Esophagus squamous epithelium (tissue), 4 donors: ENCODE measurements around the gene TTC17.

Experiments
- POLR2A ChIP-seq, 4 donors: fragments of 450-650 bp; IDR thresholded peaks; one replicate each; pipeline ENCODE4 v1.6.1; 2017; ENCODE audit warnings: antibody characterized with exemption in 4 of 4, mild to moderate bottlenecking in 4 of 4, moderate library complexity in 3 of 4
- TF ChIP-seq, protein P1 (sequence below), 6 experiments: fragments of 450-650 bp in 4 of 6; fragments of 200-600 bp in 2 of 6; sonication (generic) in 2 of 6; IDR thresholded peaks; one replicate each; pipeline ENCODE4 v1.5.1; 2016 to 2019; ENCODE audit warnings: antibody characterized with exemption in 6 of 6, mild to moderate bottlenecking in 4 of 6, moderate library complexity in 4 of 6

DNA sequence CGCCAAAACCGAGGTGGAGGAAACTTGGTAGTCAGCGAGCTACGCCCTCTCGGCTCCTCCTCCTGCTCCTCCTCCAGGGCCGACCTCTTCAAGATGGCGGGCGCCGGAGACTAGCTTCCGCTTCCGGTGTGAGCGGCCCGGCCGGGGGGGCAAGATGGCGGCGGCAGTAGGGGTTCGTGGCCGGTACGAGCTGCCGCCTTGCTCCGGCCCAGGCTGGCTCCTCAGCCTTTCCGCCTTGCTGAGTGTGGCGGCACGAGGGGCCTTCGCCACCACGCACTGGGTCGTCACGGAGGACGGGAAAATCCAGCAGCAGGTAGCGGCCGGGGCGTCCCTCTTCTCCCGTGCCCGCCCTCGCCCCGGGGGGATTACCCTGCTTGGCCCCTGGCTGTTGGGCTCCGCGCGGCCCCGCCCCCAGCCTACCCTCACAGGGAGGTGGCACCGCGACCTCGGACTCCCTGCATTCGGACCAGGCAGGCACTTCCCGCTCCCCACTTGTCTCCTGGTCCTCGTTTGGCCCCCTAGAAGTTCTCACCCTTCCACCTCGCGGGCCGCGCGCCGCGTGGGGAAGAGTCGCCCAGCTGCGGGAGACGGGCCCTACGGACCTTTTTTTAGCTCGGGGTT is at the start of gene TTC17:
- TF ChIP-seq, protein P1, sequence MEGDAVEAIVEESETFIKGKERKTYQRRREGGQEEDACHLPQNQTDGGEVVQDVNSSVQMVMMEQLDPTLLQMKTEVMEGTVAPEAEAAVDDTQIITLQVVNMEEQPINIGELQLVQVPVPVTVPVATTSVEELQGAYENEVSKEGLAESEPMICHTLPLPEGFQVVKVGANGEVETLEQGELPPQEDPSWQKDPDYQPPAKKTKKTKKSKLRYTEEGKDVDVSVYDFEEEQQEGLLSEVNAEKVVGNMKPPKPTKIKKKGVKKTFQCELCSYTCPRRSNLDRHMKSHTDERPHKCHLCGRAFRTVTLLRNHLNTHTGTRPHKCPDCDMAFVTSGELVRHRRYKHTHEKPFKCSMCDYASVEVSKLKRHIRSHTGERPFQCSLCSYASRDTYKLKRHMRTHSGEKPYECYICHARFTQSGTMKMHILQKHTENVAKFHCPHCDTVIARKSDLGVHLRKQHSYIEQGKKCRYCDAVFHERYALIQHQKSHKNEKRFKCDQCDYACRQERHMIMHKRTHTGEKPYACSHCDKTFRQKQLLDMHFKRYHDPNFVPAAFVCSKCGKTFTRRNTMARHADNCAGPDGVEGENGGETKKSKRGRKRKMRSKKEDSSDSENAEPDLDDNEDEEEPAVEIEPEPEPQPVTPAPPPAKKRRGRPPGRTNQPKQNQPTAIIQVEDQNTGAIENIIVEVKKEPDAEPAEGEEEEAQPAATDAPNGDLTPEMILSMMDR (IDR thresholded peaks at IDR 0.05) = peak in 1 of 6 experiments; percentile 3
- TF ChIP-seq POLR2A (IDR thresholded peaks at IDR 0.05) = peak in 3 of 4 donors; percentile 52 to 90 (median 79)
